GM21576 (cell line): ENCODE results near the gene PRKACA.

ENCODE experiments used
- ATAC-seq: cut with Tn5 transposase; IDR thresholded peaks from one replicate; pipeline ENCODE4 v1.9.1; 2021; ENCODE audit warnings: mild to moderate bottlenecking, moderate library complexity; ENCODE audit not compliant: unreplicated experiment

PRKACA gene

GRCh38 chr19:14118165-14119051 is 846 bp upstream of the PRKACA start:
- ATAC-seq = no peak

- peak; percentile 5 for ATAC-seq
Measured at GRCh38 chr19:14116918-14117578, 514 bp downstream of the PRKACA start.

DNA sequence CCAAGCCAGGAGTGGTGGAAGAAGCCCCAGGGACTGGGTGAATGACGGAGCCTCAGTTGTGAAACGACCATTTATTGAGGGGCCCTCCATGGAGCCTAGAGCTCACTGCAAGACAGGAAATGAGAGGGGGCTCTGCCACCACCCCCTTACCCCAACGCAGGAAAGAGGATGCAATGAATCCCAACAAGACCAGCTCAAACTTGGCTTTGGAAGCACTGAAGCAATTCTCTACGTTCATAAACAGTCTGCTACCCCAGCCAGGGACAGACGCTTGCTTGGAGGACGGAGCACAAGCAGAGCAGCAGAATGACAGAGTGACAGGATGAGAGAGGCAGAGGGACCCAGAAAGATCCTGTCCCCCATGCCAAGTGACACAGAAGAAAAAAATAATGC is 1.0 kb downstream of the PRKACA start:
- no peak for ATAC-seq

- no peak for ATAC-seq
Measured at GRCh38 chr19:14115756-14116155, 1.8 kb downstream of the PRKACA start.

DNA sequence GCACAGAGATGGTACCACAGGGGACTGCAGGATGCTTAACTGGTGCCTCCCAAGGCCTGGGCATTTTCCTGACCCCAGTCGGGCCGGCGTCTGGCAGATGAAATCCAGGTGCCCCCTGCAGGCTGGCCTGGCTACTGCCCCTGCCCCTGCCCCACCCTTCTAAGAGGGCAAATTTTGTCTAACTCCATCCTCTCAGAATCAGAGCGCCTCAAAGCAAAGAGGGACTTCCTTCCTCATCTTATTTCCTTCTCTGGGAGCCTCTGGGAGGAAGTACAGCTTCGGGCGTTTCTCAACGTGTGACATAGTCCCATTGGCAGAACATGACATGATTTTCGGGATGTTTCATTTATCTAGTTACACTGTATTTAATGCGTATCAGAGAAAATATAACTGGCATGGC is 2.7 kb downstream of the PRKACA start:
- ATAC-seq = no peak

GRCh38 chr19:14114439-14114838 is 3.1 kb downstream of the PRKACA start:
- ATAC-seq = no peak

DNA sequence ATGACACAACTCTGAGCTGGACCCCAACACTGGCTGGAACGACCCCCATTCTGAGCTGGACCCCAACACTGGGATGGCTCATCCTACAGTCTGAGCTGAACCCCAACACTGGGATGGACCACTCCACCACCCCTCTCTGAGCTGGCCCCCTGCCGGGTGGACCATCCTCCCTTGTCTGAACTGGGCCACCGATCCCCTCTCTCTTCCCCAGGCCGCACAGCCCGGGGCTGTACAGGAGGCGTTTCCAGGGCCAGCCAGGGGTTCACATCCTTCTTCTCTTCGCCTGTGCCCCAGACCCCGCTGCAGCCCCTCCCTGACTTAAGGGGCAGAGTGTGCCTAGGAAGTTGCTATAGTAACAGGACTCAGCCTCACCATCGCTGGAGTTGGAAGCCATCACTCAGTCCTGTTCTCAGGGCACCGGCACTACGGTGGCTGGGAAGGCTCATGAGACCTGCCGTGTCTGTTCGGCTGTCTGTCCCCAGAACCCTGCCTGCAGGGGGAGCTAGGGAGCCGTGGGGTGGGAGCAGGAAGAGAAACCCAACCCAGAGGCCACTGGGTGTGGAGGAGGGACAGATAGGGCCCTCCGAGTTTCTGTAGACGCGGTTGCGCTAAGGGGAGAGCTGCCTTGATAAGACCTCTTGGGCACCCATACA is 3.7 kb downstream of the PRKACA start:
- ATAC-seq = no peak

DNA sequence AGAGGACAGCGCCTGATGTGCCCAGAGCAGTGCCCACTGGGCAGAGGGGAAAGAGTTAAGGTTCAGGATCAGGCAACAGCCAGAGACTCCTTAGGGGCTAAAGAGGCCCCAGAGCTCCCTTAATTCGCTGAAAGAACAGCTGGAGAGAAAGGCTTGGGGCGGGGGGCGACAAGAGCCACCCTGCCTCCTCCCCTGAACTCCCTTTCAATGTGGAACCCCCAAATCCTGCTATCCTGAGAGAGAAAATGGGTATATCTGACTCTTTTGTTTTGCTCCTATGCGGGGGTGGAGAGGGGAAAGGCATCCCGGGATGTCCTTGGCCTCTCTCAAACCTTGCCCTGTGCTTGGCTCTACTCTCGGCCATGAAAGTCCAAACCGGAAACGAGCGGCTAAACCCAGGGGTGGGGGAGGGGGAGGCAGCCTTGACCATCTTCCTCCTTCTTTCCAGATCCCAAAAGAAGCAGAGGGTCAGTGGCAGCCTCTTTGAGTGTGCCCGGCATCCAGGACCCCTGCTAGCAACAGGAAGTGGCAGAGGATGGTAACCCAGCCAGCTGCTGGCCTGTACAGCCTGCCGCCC is 4.7 kb downstream of the PRKACA start:
- ATAC-seq = no peak

DNA sequence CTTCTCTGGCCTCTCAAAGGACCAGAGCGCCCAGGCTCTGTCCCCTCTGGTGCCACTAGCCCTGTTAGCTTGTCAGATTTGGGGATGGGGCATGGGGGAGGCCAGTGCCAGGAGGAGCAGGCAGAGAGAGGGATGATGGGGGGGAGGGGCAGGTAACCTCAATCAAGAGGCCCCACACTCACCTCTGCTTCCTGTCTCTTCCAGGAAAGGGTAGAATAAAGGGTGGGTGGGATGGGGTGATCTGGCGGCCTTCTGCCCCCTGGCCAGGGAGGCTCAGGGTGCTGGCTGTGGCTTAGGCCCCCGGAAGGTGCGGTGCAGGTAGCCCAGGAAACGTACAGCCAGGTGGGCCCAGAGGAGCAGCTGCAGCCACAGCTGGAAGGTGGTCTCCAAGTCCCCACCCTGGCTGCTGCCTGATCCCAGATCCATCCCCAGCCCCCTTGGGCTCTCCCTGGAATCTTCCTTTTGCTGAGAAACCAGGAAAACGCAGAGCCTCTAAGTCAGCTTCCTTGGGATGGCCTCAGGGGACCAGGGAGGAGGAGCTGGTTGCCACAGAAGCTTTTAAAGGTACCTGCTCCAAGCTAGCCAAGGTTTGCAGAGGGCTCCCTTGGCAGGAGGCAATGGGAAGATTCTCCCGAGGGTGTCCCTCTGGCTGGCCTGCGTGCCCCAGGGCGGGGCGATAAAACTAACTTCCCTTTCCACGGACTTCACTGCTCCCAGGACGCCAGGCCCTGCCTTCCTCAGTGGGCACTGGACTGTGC is 5.3 kb downstream of the PRKACA start:
- no peak for ATAC-seq

GRCh38 chr19:14111486-14111885 is 6.1 kb downstream of the PRKACA start:
- ATAC-seq = no peak

DNA sequence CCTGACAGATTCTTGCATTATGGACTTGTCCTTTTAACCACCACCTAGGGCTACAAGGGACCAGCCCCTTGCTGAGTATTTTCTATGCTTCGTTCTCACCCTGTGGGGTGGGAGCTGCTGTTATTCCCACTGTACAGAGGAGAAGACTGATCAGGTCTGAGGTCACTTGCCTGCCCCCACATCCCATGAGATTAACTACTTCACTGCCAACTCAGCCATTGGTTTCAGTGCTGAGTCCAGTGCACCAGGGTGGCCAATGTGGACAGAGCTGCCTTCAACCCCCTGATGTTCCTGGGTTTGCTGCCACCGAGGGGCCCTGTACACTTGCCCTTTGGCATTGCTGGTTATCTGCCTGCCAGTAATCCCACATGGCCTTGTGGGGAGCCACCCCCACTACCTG is 6.9 kb downstream of the PRKACA start:
- ATAC-seq = no peak

GRCh38 chr19:14107581-14108461 is 9.7 kb downstream of the PRKACA start:
- no peak for ATAC-seq

GRCh38 chr19:14106840-14107239 is 10.7 kb downstream of the PRKACA start:
- no peak for ATAC-seq

DNA sequence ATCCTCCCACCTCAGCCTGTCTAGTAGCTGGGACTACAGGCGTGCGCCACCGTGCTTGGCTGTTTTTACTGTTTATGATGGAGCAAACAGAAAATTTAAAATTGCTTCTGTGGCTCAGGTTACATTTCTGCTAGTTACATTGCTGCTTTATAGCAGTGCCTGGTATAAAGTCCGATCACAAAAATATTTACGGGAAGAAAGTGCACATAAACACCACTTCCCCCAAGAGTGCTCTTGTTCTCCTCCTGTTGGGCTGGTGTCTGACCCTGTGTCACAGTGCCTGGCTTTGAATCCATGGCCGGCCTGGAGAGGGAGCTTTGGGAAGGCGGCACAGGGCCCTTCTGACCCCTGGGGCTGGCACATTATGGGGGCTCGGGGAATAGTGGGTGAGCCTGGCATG is 11.9 kb downstream of the PRKACA start:
- ATAC-seq = no peak

GRCh38 chr19:14103310-14103709 is 14.3 kb downstream of the PRKACA start:
- ATAC-seq = no peak

- ATAC-seq = no peak
Measured at GRCh38 chr19:14102756-14103155, 14.8 kb downstream of the PRKACA start.

- no peak for ATAC-seq
Measured at GRCh38 chr19:14102102-14102696, 15.4 kb downstream of the PRKACA start.

DNA sequence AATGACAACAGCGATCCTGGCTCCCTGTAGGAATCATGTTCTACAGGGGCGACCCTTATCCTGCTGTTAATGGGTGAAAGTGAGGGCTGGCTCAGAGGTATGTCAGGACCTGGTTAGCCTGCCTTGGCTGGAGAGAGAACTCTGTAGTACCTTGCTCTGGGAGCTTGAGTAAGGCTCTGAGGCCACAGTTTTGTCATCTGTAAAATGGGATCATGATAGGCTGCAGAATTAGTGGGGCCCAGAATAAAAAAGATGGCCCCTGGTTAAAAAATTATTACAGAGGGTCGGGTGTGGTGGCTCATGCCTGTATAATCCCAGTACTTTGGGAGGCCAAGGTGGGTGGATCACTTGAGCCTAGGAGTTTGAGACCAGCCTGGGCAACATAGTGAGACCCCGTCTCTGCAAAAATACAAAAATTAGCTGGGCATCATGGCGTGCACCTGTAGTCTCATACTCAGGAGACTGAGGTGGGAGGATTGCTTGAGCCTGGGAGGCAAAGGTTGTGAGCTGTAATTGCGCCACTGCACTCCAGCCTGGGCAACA is 16.5 kb downstream of the PRKACA start:
- no peak for ATAC-seq

- ATAC-seq = no peak
Measured at GRCh38 chr19:14097532-14098151, 19.9 kb downstream of the PRKACA start.
